ENCODE measurements around the gene JAK2.

DNA sequence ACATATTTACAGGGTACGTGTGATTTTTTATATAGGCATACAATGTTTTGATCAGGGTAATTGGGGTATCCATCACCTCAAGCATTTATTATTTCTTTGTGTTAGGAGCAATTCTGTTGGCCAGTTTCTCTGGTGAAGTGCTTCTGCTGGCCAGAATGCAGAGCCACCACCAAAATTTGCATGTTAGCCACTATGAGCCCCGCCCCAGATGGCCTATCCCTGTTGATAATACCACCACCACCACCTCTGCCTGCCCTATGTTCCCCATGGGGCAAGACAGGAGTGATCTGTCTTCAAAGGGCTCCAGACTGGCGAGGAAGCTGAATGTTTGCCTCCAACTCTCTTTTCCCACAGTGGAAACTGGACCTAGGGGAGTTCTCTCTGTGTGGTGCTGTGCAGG, 26.0 kb upstream of the JAK2 start:
- TF ChIP-seq NFRKB (IDR thresholded peaks at IDR 0.05): no peak
- no peak for TF ChIP-seq SUZ12 (IDR thresholded peaks at IDR 0.05)
- no peak for TF ChIP-seq BHLHE40 (IDR thresholded peaks at IDR 0.05; ENCODE audit: borderline replicate concordance)
- no peak for TF ChIP-seq LEF1 (IDR thresholded peaks at IDR 0.05; ENCODE audit: borderline replicate concordance)
- TF ChIP-seq FOXM1 (IDR thresholded peaks at IDR 0.05; ENCODE audit: borderline replicate concordance): no peak
- no peak for TF ChIP-seq TARDBP (IDR thresholded peaks at IDR 0.05)
- TF ChIP-seq ARNT (IDR thresholded peaks at IDR 0.05): no peak
- TF ChIP-seq HDGF (IDR thresholded peaks at IDR 0.05; ENCODE audit: borderline replicate concordance): no peak
- no peak for TF ChIP-seq FOXA1 (IDR thresholded peaks at IDR 0.05)

Measured in HEK293T (cell line).